MCF 10A (cell line): ENCODE results near the gene BUB1B. TPM values are rescaled to one million over a fixed set of nuclear protein-coding genes. Genes with fewer than 3 reads are reported as not detected.

Source experiments
- Bru-seq: library from RNA; stranded (reverse); fragments of 400-500 nt; gene quantifications from one replicate; lab custom pipeline; 2021; lab: Mats Ljungman, UMichigan
- BruChase-seq, 2 experiments: library from RNA; stranded (reverse); fragments of 400-500 nt; gene quantifications; one replicate each; lab custom pipeline; 2021; lab: Mats Ljungman, UMichigan
- BruUV-seq: library from RNA; stranded (reverse); fragments of 400-500 nt; replicated peaks from 2 replicates; lab custom pipeline; 2021; lab: Mats Ljungman, UMichigan
- CTCF ChIA-PET: fragments of 300-600 bp; sonication (Branson Sonifier 250); formaldehyde crosslinking; extraction: SDS; loops from one replicate; lab custom pipeline; 2021; ENCODE audit warnings: antibody characterized with exemption, inconsistent platforms; lab: Yijun Ruan, JAX
- POLR2A ChIA-PET: fragments of 300-600, 350-650 bp; sonication (Branson Sonifier 250); formaldehyde crosslinking; extraction: SDS; loops from one replicate; lab custom pipeline; 2020; ENCODE audit warnings: antibody characterized with exemption, inconsistent platforms; lab: Yijun Ruan, JAX
- DNase-seq: peaks from one replicate; pipeline ENCODE4 v3.0.0-alpha.2; 2018; ENCODE audit not compliant: unreplicated experiment
- H3K27ac Mint-ChIP-seq: one replicate; pipeline ENCODE4 v1.8.0; 2022; ENCODE audit warnings: mild to moderate bottlenecking, low read depth, mixed read lengths; ENCODE audit not compliant: unreplicated experiment
- H3K27me3 Mint-ChIP-seq: one replicate; pipeline ENCODE4 v1.8.0; 2022; ENCODE audit warnings: mixed read lengths; ENCODE audit not compliant: insufficient read depth, unreplicated experiment
- H3K36me3 Mint-ChIP-seq: one replicate; pipeline ENCODE4 v1.8.0; 2022; ENCODE audit warnings: mild to moderate bottlenecking, moderate library complexity, mixed read lengths; ENCODE audit not compliant: insufficient read depth, unreplicated experiment
- H3K4me1 Mint-ChIP-seq: one replicate; pipeline ENCODE4 v1.8.0; 2022; ENCODE audit warnings: mixed read lengths; ENCODE audit not compliant: insufficient read depth, unreplicated experiment
- H3K4me3 Mint-ChIP-seq: one replicate; pipeline ENCODE4 v1.8.0; 2022; ENCODE audit warnings: mild to moderate bottlenecking, moderate library complexity, mixed read lengths; ENCODE audit not compliant: unreplicated experiment
- H3K9me3 Mint-ChIP-seq: one replicate; pipeline ENCODE4 v1.8.0; 2022; ENCODE audit warnings: mixed read lengths; ENCODE audit not compliant: unreplicated experiment
- intact Hi-C: fragments of 100-400 bp; cut with micrococcal nuclease; formaldehyde crosslinking; loops from 2 replicates; pipeline ENCODE4 v1.14.1; 2022
- long read RNA-seq: library from polyadenylated mRNA; stranded (forward); transcript quantifications from one replicate; pipeline ENCODE4 v2.0.0, GENCODE V29; 2022
- total RNA-seq: library from RNA; stranded (reverse); gene quantifications from 2 replicates; pipeline ENCODE4 v1.2.3, GENCODE V29; 2022
- TF ChIP-seq, protein P1 (sequence below): fragments of 200-600 bp; IDR thresholded peaks from one replicate; pipeline ENCODE4 v1.8.0; 2022; ENCODE audit warnings: antibody characterized with exemption, mild to moderate bottlenecking; ENCODE audit not compliant: unreplicated experiment

The BUB1B gene, protein sequence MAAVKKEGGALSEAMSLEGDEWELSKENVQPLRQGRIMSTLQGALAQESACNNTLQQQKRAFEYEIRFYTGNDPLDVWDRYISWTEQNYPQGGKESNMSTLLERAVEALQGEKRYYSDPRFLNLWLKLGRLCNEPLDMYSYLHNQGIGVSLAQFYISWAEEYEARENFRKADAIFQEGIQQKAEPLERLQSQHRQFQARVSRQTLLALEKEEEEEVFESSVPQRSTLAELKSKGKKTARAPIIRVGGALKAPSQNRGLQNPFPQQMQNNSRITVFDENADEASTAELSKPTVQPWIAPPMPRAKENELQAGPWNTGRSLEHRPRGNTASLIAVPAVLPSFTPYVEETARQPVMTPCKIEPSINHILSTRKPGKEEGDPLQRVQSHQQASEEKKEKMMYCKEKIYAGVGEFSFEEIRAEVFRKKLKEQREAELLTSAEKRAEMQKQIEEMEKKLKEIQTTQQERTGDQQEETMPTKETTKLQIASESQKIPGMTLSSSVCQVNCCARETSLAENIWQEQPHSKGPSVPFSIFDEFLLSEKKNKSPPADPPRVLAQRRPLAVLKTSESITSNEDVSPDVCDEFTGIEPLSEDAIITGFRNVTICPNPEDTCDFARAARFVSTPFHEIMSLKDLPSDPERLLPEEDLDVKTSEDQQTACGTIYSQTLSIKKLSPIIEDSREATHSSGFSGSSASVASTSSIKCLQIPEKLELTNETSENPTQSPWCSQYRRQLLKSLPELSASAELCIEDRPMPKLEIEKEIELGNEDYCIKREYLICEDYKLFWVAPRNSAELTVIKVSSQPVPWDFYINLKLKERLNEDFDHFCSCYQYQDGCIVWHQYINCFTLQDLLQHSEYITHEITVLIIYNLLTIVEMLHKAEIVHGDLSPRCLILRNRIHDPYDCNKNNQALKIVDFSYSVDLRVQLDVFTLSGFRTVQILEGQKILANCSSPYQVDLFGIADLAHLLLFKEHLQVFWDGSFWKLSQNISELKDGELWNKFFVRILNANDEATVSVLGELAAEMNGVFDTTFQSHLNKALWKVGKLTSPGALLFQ
- total RNA-seq (24.4 and 30.9 TPM in 2 replicates), Bru-seq, nascent RNA (percentile 63 among the genes with signal in this experiment), BruChase-seq, experiment 1, labeled RNA remaining after a 6-hour chase (percentile 56 among the genes with signal in this experiment), BruChase-seq, experiment 2, labeled RNA remaining after a 2-hour chase (percentile 59 among the genes with signal in this experiment)
- long read RNA-seq, transcript BUB1B-201 (23 exons, 3,725 nt), result major isoform, 55 of 82 reads
- long read RNA-seq, partial matches to known transcripts, result 3 of 82 reads
- long read RNA-seq, other reads (novel, unspliced or antisense), result 24 of 82 reads

DNA sequence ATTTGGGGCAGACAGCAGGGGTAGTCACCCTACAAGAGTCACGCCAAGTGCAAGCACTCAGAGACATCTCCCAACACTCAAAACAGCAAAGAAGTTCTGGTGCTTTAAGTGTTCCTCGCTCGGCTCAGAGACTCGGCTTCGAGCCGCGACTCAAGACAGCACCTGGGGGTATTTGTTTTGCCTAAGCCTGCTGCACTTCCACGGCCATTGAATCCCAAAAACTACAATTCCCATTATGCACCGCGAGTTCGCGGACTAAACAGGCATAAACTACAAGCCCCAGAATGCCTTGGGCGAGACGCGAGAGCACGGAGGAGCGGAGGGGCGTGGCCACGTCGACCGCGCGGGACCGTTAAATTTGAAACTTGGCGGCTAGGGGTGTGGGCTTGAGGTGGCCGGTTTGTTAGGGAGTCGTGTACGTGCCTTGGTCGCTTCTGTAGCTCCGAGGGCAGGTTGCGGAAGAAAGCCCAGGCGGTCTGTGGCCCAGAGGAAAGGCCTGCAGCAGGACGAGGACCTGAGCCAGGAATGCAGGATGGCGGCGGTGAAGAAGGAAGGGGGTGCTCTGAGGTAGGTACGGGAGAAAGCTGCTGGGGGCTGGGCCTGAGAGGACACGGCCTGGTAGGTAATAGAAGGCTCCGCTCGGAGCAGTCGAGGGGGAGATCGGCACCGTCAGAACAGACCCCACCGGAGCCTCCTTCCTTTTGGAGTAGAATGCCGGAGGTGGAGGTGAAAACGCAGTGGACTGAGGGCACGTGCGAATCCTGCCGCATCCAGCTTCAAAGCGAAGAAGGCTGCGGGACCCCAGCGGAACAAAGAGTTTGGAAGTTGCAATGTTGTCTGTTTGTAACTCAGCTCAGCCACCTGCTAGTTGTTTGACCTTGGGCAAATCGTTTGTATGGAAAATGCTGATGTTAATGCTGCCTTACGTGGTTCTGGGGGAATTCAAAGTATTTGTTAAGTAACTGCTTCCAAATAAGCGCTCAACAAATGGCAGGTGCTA, at the start of gene BUB1B:
Gene BUB1B (plus strand): TSS at position 381 of the 1,000 bp plus-strand sequence. CDS start 152 bp downstream, at position 533.
- no peaks in the 10 kb centered on the region for H3K27me3 Mint-ChIP-seq
- H3K9me3 Mint-ChIP-seq, result no peaks in the 10 kb centered on the region
- H3K27ac Mint-ChIP-seq, result no peak within 1 kb of the TSS
- ChIA-PET CTCF (interaction anchor here (1.5 to 2.5 kb wide), 6 partner anchors 14 to 115 kb away, joined by 4 to 14 read pairs (median 9); no protein-coding TSS in a partner anchor), POLR2A (interaction anchor here (0.6 to 2.0 kb wide), 9 partner anchors 13 to 253 kb away, joined by 3 to 9 read pairs (median 3); partner anchors contain the start of gene BMF)
- DNase-seq, result peak; percentile 96
- TF ChIP-seq, protein P1, sequence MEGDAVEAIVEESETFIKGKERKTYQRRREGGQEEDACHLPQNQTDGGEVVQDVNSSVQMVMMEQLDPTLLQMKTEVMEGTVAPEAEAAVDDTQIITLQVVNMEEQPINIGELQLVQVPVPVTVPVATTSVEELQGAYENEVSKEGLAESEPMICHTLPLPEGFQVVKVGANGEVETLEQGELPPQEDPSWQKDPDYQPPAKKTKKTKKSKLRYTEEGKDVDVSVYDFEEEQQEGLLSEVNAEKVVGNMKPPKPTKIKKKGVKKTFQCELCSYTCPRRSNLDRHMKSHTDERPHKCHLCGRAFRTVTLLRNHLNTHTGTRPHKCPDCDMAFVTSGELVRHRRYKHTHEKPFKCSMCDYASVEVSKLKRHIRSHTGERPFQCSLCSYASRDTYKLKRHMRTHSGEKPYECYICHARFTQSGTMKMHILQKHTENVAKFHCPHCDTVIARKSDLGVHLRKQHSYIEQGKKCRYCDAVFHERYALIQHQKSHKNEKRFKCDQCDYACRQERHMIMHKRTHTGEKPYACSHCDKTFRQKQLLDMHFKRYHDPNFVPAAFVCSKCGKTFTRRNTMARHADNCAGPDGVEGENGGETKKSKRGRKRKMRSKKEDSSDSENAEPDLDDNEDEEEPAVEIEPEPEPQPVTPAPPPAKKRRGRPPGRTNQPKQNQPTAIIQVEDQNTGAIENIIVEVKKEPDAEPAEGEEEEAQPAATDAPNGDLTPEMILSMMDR, result no peak
- no peaks in the 10 kb centered on the region for H3K36me3 Mint-ChIP-seq
- TSS peak; percentile 57 for BruUV-seq
- intact Hi-C loops, result loop anchor here (1.0 kb wide), 2 partner anchors 52 to 116 kb away; no protein-coding TSS in a partner anchor
- H3K4me3 Mint-ChIP-seq, result no peak within 1 kb of the TSS
- no peaks in the 10 kb centered on the region for H3K4me1 Mint-ChIP-seq

DNA sequence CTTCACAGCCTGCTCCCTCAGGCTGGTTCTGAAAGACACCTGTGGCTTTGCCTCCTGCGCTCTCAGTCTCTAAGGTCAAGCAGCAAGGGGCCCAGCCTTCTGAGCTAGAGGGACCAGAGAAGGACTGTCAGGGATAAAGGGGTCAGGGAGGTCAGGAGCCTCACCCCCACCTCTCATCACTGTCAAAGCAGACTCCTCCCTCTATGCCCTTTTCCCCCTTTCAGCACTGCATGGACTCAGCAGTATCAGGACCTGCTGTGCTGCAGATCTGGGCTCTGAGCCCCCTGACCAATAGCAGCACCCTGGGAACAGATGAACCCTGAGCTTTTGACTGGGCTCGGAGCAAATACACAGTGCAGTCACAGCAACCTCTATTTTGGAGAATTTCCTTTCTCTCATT, 49.0 kb upstream of the BUB1B start:
- intact Hi-C loops, result no loop called here
- H3K27ac Mint-ChIP-seq, result no peak overlapping the region
- CTCF ChIA-PET, result interaction anchor here (0.7 kb wide), 1 partner anchor 12 kb away, joined by 3 read pairs; no protein-coding TSS in a partner anchor
- no peaks in the 10 kb centered on the region for H3K36me3 Mint-ChIP-seq
- TF ChIP-seq, protein P1, result no peak
- no peaks in the 10 kb centered on the region for H3K27me3 Mint-ChIP-seq
- no peaks in the 10 kb centered on the region for H3K9me3 Mint-ChIP-seq
- H3K4me3 Mint-ChIP-seq, result no peak overlapping the region
- no TSS peak for BruUV-seq
- no peak for DNase-seq
- POLR2A ChIA-PET, result no interaction called here
- peaks cover 27% of the 10 kb centered on the region for H3K4me1 Mint-ChIP-seq

DNA sequence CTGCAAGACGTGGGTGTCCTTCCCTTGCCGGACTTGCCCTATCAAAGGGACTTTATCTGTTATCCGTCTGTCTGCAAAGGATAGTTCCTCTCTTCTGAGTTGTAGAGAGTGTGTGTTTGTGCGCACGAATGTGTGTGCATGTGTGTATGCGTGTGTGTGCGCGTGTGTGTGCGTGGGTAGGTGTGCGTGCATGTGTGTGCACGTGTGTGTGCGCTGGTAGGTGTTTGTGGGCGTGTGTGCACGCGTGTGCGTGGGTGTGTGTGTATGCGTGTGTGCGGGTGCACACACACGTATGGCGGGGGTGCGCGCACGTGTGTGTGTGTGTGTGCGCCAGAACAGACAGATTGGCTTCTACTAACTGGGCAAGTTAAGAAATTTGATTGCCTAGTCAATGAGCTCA, 48.1 kb upstream of the BUB1B start:
- no peaks in the 10 kb centered on the region for H3K36me3 Mint-ChIP-seq
- H3K4me3 Mint-ChIP-seq, result no peak overlapping the region
- ChIA-PET CTCF (interaction anchor here (0.6 to 3.9 kb wide), 3 partner anchors 8 to 908 kb away, joined by 3 to 43 read pairs (median 6); no protein-coding TSS in a partner anchor), POLR2A (interaction anchor here (1.0 kb wide), 1 partner anchor 45 kb away, joined by 3 read pairs; no protein-coding TSS in a partner anchor)
- H3K27ac Mint-ChIP-seq, result no peak overlapping the region
- TF ChIP-seq, protein P1, result no peak
- intact Hi-C loops, result no loop called here
- BruUV-seq, result no TSS peak
- H3K9me3 Mint-ChIP-seq, result no peaks in the 10 kb centered on the region
- no peak for DNase-seq
- no peaks in the 10 kb centered on the region for H3K27me3 Mint-ChIP-seq
- peaks cover 22% of the 10 kb centered on the region for H3K4me1 Mint-ChIP-seq
